HG03354 (cell line): ENCODE results near the gene ACOXL.
"Not testable (repeated sequence)": the region's sequence is repeated elsewhere in the genome, so short reads cannot be mapped to it uniquely, and the experiment has no call there.

Experiments used
- ATAC-seq: cut with Tn5 transposase; IDR thresholded peaks from one replicate; pipeline ENCODE4 v1.9.1; 2021; ENCODE audit warnings: mild to moderate bottlenecking; ENCODE audit not compliant: unreplicated experiment, poor library complexity, severe bottlenecking

Gene ACOXL

GRCh38 chr2:110941226-110941625 lies 208.9 kb downstream of the ACOXL start:
- no peak for ATAC-seq

- no peak for ATAC-seq
Measured at GRCh38 chr2:110943070-110943634, 210.8 kb downstream of the ACOXL start.

- no peak for ATAC-seq
Measured at GRCh38 chr2:110946902-110947301, 214.5 kb downstream of the ACOXL start.

- no peak for ATAC-seq
Measured at GRCh38 chr2:110948027-110948674, 215.8 kb downstream of the ACOXL start.

GRCh38 chr2:110950281-110950680 lies 217.9 kb downstream of the ACOXL start:
- no peak for ATAC-seq

- ATAC-seq, result no peak
Measured at GRCh38 chr2:110955045-110955444, 222.7 kb downstream of the ACOXL start.

GRCh38 chr2:110955556-110955955 lies 223.2 kb downstream of the ACOXL start:
- ATAC-seq, result no peak

- no peak for ATAC-seq
Measured at GRCh38 chr2:110957293-110957692, 224.9 kb downstream of the ACOXL start.

- no peak for ATAC-seq
Measured at GRCh38 chr2:110958346-110959119, 226.2 kb downstream of the ACOXL start.

- ATAC-seq, result no peak
Measured at GRCh38 chr2:110959198-110959597, 226.8 kb downstream of the ACOXL start.

- no peak for ATAC-seq
Measured at GRCh38 chr2:110960281-110960680, 227.9 kb downstream of the ACOXL start.

GRCh38 chr2:110960954-110961353 lies 228.6 kb downstream of the ACOXL start:
- no peak for ATAC-seq

GRCh38 chr2:110961643-110962042 lies 229.3 kb downstream of the ACOXL start:
- not testable (repeated sequence) for ATAC-seq

- ATAC-seq, result no peak
Measured at GRCh38 chr2:110969696-110970095, 237.3 kb downstream of the ACOXL start.

GRCh38 chr2:110970201-110970600 lies 237.8 kb downstream of the ACOXL start:
- no peak for ATAC-seq

- no peak for ATAC-seq
Measured at GRCh38 chr2:110971811-110972210, 239.4 kb downstream of the ACOXL start.

- ATAC-seq, result no peak
Measured at GRCh38 chr2:110973262-110973661, 240.9 kb downstream of the ACOXL start.

- no peak for ATAC-seq
Measured at GRCh38 chr2:110977403-110977802, 245.0 kb downstream of the ACOXL start.

GRCh38 chr2:110978148-110978547 lies 245.8 kb downstream of the ACOXL start:
- ATAC-seq, result no peak

- ATAC-seq, result no peak
Measured at GRCh38 chr2:110978756-110979470, 246.5 kb downstream of the ACOXL start.
